GM12874 (cell line): ENCODE results near the gene ACAN.

Source experiments
- TF ChIP-seq, protein P1 (sequence below): IDR thresholded peaks from 2 replicates; pipeline ENCODE4 v1.5.1; 2011; ENCODE audit warnings: low read depth, mild to moderate bottlenecking, control low read depth, low read length, moderate library complexity; ENCODE audit not compliant: insufficient read depth

Gene ACAN

DNA sequence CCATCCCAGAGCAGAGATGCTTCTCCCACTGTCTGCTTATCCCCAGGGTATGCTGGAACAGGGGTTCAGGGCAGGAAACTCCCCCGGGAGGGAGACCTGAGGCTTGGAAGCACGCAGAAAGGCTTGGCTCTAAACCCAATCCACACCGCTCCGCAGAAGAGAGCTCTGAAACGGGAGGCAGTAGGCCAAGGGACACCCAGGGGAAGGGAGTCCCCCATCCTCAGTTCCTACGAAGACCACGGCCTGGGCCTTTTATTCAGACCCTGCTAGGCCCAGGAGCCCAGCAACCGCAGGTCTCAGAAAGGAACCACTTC is 93.9 kb downstream of the ACAN start:
- TF ChIP-seq, protein P1, sequence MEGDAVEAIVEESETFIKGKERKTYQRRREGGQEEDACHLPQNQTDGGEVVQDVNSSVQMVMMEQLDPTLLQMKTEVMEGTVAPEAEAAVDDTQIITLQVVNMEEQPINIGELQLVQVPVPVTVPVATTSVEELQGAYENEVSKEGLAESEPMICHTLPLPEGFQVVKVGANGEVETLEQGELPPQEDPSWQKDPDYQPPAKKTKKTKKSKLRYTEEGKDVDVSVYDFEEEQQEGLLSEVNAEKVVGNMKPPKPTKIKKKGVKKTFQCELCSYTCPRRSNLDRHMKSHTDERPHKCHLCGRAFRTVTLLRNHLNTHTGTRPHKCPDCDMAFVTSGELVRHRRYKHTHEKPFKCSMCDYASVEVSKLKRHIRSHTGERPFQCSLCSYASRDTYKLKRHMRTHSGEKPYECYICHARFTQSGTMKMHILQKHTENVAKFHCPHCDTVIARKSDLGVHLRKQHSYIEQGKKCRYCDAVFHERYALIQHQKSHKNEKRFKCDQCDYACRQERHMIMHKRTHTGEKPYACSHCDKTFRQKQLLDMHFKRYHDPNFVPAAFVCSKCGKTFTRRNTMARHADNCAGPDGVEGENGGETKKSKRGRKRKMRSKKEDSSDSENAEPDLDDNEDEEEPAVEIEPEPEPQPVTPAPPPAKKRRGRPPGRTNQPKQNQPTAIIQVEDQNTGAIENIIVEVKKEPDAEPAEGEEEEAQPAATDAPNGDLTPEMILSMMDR: no peak

DNA sequence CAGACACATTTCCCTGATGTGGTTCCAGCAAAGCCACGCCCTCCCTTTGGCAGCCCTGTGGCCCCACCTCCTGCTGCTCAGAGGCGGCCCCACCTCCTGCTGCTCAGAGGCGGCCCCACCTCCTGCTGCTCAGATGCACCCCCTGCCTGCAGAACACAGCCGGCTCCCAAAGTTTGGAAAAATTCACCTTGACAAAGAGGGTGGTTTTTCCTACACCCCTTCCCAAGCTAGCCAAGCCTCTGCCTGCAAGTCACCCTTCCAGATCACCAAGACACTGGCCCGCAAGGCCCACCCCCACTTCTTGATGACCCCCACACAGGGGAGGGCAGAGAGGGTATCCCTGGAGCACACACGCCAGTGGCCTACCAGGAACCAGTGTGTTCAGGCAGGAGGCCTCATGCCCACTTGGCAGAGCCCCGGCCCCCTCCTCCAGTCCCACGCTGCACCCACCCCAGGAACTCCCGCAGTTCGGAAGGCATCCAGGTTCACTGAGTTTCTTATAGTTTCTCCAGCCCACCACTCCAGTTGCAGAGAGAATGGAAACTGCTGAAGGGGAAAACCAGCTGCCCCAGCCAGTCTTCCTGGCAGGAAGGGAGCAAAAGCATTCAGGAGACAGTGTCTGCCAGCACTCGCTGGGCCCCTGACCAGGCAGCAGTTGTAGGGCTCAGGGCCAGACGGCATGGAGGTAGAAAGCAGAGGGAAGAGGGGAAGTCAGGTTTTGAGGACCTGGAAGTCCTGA is 94.4 kb downstream of the ACAN start:
- TF ChIP-seq, protein P1: no peak

DNA sequence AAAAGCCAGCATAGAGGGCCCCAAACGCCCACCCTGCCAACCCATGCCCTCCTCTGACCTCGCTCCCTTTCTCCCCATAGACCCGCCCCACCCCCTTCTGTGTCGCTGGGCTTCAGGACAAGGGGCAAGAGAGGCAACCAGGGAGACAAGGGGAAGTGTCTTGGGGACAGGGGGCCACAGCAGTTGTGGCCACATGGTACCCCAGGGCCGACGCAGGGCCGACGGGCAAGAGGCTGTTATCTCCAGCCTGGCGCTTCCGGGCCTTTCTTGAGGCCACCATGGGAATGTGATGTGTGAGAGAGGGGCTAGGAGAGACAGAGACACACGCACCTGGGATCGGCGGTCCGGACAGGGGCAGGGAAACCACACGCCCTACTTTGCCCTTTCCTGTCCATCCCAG is 95.5 kb downstream of the ACAN start:
- TF ChIP-seq, protein P1: no peak

DNA sequence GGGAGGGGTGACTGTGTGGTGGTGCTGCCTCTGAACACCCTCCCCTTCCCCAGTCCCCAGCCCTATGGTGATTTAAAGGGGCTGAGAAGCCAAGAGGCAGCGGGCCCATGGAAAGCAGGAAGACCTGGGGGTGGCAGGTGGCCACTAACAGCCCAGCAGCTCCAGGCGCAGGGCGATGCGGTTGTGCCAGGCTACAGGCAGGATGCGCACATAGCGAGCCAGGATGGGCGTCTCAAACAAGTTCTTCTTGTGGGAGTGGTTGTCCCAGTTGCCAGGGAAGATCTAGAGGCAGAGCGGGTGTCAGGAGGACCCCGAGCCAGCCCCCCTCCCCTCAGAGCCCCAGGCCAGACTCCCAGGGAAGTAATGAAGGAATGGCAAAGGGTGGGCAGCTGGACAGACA is 96.0 kb downstream of the ACAN start:
- TF ChIP-seq, protein P1: no peak

DNA sequence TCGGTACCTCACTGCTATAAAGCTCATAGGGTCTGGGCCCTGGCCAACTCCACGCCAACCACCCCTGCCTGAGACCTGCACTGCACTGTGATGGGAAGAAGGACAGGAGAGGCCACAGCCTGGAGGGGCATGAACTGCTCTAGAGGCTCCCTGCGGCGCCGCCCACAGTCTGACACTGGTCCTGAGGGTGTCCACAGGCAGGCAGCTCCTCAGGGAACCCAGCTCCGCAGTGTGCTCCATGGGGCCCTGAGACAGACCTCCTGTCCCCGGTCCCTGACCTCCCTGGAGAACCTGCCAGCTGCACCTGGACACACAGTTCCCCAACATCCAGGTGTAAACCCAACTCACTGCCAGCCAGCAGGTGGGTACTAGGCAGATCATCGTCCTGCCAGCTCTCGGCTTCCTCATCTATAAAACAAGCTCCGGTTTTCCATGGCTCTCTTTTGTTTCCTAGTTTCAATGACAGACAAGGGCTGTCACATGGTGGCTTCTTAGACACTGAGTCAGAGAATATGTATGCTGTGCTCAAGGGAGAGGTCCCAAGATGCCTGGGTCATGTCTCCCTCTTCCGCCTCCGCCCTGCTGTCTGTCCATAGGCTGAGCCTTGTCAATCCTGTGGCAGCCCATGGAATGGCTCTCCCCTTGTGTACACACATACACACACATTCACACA is 97.2 kb downstream of the ACAN start:
- TF ChIP-seq, protein P1: no peak

DNA sequence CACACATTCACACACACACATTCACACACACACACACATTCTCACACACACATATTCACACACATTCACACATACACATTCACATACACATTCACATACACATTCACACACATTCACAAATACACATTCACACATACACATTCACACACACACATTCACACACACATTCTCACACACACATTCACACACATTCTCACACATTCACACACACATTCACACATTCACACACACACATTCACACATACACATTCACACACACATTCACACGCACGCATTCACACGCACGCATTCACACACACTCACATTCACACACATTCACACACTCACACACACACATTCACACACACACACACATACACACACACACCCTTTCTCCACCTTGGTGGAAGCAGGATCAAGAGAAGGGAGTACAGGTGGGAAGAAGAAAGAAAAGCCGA is 97.8 kb downstream of the ACAN start:
- TF ChIP-seq, protein P1: no peak

DNA sequence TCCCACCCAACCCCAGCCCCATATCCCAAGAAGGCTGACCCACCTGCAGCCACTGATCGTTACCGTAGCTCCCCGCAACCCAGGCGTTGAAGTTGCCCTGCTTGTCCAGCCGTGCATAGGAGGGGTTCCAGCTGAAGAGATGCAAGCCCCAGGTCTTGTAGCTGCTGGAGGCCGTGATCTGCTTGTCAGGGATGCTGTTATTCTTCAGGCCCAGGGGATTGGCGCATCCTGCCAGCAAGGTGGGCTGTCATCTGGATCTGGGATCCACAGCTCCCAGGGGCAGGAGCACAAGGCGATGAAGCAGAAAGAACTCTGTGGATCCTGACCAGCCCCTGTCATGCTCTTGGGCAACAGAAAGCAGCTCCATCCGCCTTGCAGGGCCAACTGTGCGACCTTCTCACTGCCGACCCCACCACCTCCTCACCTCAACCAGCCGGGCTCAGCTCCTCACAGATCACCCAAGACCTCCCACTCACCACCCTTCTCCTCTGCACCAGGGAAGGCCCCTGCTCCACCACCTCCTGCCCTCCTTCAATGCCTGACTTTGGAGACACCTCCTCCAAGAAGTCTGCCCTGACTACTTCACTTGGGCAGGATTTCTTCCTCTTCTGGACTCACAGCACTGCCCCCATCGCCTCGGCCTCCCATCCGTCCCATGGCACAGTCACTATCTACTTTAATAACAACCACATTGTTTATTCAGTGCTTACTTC is 98.4 kb downstream of the ACAN start:
- TF ChIP-seq, protein P1: no peak
